Type B pancreatic cell (in vitro differentiated cells): ENCODE measurements around the gene ARHGAP15. TPM values are rescaled to one million over a fixed set of nuclear protein-coding genes. Genes with fewer than 3 reads are reported as not detected.
A peak's percentile ranks its signal among the peaks of the same experiment; 100 is the strongest.

Experiments used
- DNase-seq: peaks from one replicate; pipeline ENCODE4 v3.0.0; 2021; ENCODE audit warnings: mixed read lengths; ENCODE audit not compliant: unreplicated experiment; ENCODE audit errors: extremely low spot score
- H3K27ac Mint-ChIP-seq: 2 replicates; pipeline ENCODE4 v1.8.0; 2021; ENCODE audit warnings: mild to moderate bottlenecking, mixed read lengths
- H3K27me3 Mint-ChIP-seq: 2 replicates; pipeline ENCODE4 v1.8.0; 2021; ENCODE audit warnings: mixed read lengths
- H3K36me3 Mint-ChIP-seq: 2 replicates; pipeline ENCODE4 v1.8.0; 2021; ENCODE audit warnings: mixed read lengths
- H3K4me1 Mint-ChIP-seq: one replicate; pipeline ENCODE4 v1.8.0; 2021; ENCODE audit warnings: mixed read lengths; ENCODE audit not compliant: unreplicated experiment
- H3K4me3 Mint-ChIP-seq: 2 replicates; pipeline ENCODE4 v1.8.0; 2021; ENCODE audit warnings: mild to moderate bottlenecking, mixed read lengths
- H3K9me3 Mint-ChIP-seq: 2 replicates; pipeline ENCODE4 v1.8.0; 2021; ENCODE audit warnings: mixed read lengths
- CTCF ChIP-seq: fragments of 200-600 bp; sonication (generic); conservative IDR thresholded peaks from 2 replicates; pipeline ENCODE4 v1.5.0; 2021; ENCODE audit warnings: antibody characterized with exemption, mild to moderate bottlenecking
- total RNA-seq: library from RNA; stranded (reverse); gene quantifications from 2 replicates; pipeline ENCODE4 v1.2.1, GENCODE V29; 2021; ENCODE audit warnings: low replicate concordance

Gene ARHGAP15
- total RNA-seq, 1 donor from 2014 or later: not detected

DNA sequence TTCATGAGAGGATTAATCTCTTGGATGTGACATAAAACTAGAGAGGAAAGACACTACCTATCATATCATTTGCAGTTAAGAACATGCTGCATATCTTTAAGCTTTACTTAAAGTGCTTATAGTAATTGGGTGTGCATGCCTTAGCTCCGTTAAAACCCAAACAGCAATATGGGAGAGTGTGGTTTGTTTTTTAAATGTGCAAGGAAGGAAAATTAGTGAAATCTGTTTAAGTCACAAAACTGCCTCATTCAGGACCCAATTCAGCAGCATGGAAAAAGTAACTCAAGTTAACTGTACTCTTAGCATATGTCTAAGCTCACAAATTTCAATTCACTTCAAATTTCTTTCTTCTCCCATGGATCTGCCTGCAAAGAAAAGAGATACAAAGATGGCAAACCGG is 182.2 kb downstream of the ARHGAP15 start:
- no peaks in the 10 kb centered on the region for H3K36me3 Mint-ChIP-seq
- no peak for DNase-seq
- no peak overlapping the region for H3K4me3 Mint-ChIP-seq
- H3K27ac Mint-ChIP-seq: no peak overlapping the region
- no peak for TF ChIP-seq CTCF
- H3K9me3 Mint-ChIP-seq: no peaks in the 10 kb centered on the region
- no peaks in the 10 kb centered on the region for H3K27me3 Mint-ChIP-seq
- peaks cover 4% of the 10 kb centered on the region for H3K4me1 Mint-ChIP-seq

- Mint-ChIP-seq H3K27ac (no peak overlapping the region), H3K4me3 (no peak overlapping the region), H3K9me3 (no peaks in the 10 kb centered on the region), H3K4me1 (peaks cover 4% of the 10 kb centered on the region), H3K27me3 (no peaks in the 10 kb centered on the region), H3K36me3 (no peaks in the 10 kb centered on the region)
- TF ChIP-seq CTCF: no peak
- no peak for DNase-seq
Observed at GRCh38 chr2:143312441-143312840, 183.2 kb downstream of the ARHGAP15 start.

DNA sequence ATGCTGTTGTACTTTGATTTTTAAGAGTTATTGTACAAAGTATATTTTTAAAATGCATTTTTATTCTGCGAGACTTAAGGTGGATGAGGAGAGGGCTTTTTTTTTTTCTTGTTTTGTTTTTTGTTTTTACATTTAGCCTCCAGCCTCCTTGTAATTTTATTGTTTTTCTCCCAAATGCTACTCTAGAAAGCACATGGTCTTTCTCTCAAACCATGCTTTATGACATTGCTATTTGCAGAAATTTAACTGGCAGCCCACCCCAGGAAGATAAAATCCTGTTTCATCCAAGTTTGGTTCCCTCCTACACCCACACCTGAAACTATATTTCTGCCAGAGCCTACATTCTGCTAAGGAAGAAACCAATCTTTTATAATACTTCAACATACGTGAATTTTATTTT is 184.6 kb downstream of the ARHGAP15 start:
- TF ChIP-seq CTCF: no peak
- Mint-ChIP-seq H3K4me3 (no peak overlapping the region), H3K4me1 (peaks cover 4% of the 10 kb centered on the region), H3K27me3 (no peaks in the 10 kb centered on the region), H3K27ac (no peak overlapping the region), H3K36me3 (no peaks in the 10 kb centered on the region), H3K9me3 (no peaks in the 10 kb centered on the region)
- no peak for DNase-seq

DNA sequence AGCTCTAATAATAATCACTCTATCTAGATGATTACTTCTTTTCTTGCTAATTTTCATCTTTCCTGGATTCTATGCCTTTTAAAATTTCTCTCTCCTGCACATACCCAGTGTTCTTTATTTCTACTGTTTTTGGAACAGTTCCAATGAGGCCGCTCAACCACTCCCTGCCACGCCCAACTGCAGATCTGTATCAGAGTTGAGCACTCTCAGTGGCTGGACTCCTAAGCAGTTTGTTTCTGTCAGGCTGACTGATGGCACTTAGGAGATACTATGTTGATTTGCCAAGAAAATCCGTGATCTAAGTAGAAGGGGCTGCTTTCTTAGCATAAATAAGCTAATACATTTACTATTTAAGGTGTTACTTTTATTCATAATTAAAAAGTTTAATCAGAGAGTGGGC is 192.8 kb downstream of the ARHGAP15 start:
- Mint-ChIP-seq H3K4me1 (peaks cover 4% of the 10 kb centered on the region), H3K9me3 (peaks cover 5% of the 10 kb centered on the region), H3K27ac (peak overlapping the region; percentile 46), H3K27me3 (no peaks in the 10 kb centered on the region), H3K4me3 (no peak overlapping the region), H3K36me3 (no peaks in the 10 kb centered on the region)
- no peak for DNase-seq
- no peak for TF ChIP-seq CTCF

DNA sequence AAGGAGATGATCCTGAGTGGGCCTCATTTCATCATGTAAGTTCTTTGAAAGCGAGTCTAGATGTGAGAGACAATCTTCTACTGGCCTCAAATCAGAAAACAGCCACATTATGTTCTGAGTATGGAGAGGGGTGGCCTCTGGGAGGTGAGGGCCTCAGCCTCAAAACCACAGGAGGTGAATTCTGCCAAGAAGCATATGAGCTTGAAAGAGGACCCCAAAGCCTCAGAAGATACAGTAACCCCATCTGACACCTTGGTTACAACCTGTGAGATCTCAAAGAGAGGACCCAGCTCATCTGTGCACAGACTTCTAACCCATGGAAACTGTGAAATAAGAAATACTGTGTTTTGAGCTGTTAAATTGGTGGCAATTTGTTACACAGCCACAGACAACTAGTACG is 200.1 kb downstream of the ARHGAP15 start:
- Mint-ChIP-seq H3K36me3 (no peaks in the 10 kb centered on the region), H3K27ac (no peak overlapping the region), H3K27me3 (no peaks in the 10 kb centered on the region), H3K4me3 (no peak overlapping the region), H3K4me1 (no peaks in the 10 kb centered on the region), H3K9me3 (peaks cover 5% of the 10 kb centered on the region)
- DNase-seq: no peak
- no peak for TF ChIP-seq CTCF

DNA sequence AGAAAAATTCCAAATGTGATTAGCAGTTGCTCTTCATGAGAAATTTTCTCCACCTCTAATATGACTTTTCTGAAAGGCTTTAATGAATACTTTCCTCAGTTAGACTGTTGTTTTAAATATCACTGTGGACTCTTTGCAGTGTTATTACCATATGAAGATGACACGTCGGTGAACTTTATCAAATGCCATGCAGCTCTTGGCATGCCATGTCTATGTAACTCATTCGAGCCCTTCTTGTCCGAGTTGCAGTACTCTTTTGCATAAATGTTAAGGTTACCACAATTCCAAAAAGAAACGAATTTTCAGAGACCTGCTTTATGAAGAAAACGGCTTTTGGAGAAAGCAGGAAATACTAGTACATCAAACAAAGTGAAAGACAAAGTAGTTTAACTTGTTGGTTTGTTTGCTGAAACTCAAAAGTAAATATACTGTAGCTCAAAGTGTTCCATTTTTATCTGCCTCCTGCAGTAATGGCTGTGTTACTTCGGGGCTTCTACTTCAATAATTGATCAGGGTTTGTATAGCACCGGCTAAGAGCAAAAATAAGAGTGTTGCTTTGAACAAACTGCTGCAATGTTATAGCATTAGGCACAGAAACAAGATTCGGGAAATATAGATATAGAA is 204.1 kb downstream of the ARHGAP15 start:
- H3K4me1 Mint-ChIP-seq: no peaks in the 10 kb centered on the region
- no peaks in the 10 kb centered on the region for H3K9me3 Mint-ChIP-seq
- H3K27me3 Mint-ChIP-seq: no peaks in the 10 kb centered on the region
- no peak for DNase-seq
- no peaks in the 10 kb centered on the region for H3K36me3 Mint-ChIP-seq
- no peak for TF ChIP-seq CTCF
- no peak overlapping the region for H3K27ac Mint-ChIP-seq
- peak overlapping the region; percentile 55 for H3K4me3 Mint-ChIP-seq
